Stimulated activated CD4-positive, alpha-beta T cell treated with anti-CD3 and anti-CD28 coated beads, Interleukin-4, amount 100 ng/mL, for 48 hours (primary cell): ENCODE measurements around the gene CTSO.
"Not testable (repeated sequence)": the region's sequence is repeated elsewhere in the genome, so short reads cannot be mapped to it uniquely, and the experiment has no call there.

Experiments
- DNase-seq, 2 donors: peaks; one replicate each; pipeline ENCODE4 v3.0.0-alpha.2; 2020; ENCODE audit warnings: low read depth in 2 of 2

The CTSO gene

DNA sequence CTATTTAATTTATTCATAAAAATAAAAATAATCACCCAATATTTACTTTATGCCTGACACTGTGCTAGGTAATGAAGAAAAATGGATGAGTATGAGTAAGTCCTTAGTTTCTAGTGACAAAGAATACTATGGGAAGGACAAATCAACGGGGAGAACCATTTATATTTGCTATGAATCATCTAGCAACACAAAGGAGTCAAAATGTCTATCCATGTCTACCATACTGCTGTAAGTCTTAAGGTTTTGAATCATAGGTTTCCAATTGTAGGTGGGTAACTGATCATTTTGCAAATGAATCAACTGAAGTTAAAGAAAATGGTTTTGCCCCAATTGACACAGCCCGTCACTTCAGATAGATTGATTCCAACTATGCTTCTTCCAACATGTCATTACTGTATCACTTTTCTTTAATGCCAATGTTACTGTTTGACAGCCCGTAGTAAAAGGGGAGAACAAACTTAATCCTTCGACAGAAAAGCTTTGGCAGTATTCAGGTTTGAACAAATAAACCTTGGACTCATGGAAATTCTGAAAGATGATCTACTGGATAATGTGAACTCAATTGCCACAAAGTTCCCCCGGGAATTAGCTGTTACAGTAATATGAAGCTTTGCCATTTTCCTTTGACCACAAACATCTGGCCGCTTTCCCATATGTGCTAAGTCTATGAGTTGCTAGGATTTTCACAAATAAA lies 47.0 kb downstream of the CTSO start:
- DNase-seq: no peak

DNA sequence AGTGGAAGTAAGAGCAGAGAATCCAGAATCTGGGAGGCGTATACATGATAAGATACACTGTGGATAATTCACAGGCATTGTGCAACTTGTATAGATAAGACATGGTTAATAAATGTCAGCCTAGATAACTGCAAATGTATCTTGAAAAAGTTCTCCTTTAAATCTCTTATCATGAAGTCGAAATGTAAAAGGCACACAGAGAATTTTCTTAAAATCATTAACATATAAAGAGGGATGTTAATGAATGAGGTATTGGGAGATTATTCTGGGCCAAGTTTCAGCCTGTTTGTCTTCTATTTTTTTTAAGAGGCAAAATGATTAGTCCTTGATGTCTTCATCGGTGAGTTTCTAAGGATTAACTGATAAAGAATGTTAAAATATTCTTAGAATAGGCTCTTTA lies 49.3 kb downstream of the CTSO start:
- DNase-seq: no peak

DNA sequence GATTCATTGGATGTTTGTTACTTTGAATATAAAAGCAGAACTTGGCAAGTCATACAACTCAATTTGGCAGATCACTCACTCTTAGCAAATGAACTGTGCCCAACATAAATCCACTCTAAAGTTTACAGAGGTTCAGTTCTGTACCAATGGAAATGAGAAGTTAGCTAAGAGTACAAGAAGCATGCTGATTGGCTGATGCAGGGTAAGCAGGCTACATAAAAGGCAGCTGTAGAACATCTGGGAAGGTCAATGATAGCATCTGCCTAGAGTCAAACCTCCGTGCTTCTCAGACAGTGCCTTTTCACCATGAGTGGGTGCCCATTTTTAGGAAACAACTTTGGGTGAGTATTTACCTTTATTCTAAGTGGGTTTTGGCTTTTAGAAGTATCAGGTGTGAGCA lies 50.2 kb downstream of the CTSO start, which contains the start of gene TDO2:
TSS of gene TDO2 (plus strand) at position 244 of the 400 bp plus-strand sequence. CDS start at position 307, 63 bp downstream.
- no peak for DNase-seq

DNA sequence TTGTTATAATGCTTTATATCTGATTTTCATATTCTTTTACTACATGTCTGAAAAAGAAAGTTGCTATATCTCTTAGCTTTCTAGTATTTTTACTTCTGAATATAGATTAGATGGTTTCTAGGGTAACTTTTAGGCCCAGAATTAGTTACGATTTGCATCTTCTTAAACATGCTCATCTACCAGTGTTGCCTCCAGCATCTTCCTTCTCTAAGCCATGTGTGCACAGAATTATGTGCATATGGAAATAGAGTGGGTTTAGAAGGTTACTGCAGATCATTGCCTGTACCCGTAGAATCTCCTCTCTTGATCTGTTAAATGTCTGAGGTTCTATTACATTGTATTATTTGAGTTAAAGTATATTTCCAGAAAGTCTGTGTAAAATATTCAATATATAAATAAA lies 52.7 kb downstream of the CTSO start:
- no peak for DNase-seq

DNA sequence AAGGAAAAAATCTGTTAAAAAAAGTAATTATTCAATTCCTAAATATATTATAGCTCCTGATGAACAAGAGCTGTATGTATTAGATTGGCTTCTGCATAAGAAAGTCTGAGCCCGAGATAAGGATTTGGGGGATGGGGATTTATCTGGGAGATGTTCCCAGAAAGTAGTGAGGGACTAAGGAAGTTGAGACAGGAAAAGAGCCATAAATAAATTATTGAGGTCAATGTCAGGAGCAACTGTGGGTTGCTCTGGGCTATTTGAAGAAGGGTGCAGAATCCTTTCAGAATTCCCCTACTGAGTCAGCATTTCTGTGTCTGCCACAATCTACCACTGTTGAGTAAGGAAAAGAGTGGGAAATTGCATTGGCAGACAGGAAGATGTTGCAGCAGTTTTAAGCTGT lies 53.3 kb downstream of the CTSO start:
- no peak for DNase-seq

DNA sequence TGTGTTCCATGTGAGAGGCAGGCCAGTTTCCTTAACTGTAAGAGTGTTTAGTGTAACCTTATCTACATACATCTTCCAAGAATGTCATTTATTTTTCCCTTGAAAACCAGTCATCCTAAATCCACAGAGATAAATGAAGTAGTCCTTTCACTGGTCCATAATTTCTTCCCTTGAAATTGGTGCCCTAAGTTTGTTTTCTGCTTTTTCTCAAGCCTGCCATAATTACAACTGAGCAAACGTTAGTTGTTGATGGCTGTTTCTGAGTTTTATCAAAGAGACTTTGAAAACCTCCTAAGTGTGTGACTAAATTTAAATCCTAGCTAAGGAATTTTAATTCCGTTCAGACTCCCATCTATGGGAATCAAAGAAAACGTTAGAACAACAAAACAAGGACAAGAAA lies 53.8 kb downstream of the CTSO start:
- no peak for DNase-seq

DNA sequence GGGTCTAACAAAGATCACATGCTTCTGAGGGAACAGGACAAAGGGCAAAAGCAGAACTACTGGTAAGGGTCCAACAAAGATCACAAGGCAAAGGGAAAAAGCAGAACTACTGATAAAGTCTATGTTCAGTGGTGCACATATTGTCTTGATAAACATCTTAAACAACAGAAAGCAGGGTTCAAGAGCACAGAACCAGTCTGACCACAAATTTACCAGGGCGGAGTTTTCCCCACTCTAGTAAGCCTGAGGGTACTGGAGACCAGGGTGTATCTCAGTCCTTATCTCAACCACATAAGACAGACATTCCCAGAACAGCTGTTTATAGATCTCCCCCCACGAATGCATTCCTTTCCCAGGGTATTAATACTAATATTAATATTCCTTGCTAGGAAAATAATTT lies 55.3 kb downstream of the CTSO start:
- not testable (repeated sequence) for DNase-seq

DNA sequence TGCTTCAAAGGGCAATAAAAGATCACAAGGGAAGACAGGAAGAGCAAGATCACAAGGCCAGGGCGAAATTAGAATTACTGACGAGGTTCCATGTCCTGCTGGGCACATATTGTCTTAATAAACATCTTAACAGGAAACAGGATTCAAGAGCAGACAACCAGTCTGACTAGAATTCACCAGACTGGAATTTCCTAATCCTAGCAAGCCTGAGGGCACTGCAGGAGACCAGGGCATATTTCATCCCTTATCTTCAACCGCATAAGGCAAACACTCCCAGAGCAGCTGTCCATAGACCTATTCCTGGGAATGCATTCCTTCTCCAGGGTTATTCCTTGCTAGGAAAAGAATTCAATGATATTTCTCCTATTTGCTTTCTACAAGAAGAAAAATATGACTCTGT lies 62.6 kb downstream of the CTSO start:
- DNase-seq: no peak

DNA sequence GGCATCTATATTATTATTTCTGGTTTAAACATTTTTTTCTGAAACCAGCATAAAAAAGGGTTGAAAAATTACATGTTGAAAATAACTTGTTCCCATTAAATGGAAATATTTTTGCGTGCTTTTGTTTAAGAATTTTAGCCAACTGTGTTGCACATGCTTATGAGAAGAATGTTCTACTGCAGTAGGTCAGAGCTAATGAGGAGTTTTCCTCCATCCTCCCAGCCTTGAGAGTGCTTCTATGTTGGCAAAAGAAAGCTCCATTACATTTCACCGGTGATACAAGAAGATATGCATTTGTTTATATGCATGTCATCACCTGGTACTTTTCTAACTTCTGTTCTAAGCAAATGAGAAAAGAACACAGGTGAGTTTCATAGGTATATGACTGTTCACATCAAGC lies 63.7 kb downstream of the CTSO start:
- DNase-seq: no peak

DNA sequence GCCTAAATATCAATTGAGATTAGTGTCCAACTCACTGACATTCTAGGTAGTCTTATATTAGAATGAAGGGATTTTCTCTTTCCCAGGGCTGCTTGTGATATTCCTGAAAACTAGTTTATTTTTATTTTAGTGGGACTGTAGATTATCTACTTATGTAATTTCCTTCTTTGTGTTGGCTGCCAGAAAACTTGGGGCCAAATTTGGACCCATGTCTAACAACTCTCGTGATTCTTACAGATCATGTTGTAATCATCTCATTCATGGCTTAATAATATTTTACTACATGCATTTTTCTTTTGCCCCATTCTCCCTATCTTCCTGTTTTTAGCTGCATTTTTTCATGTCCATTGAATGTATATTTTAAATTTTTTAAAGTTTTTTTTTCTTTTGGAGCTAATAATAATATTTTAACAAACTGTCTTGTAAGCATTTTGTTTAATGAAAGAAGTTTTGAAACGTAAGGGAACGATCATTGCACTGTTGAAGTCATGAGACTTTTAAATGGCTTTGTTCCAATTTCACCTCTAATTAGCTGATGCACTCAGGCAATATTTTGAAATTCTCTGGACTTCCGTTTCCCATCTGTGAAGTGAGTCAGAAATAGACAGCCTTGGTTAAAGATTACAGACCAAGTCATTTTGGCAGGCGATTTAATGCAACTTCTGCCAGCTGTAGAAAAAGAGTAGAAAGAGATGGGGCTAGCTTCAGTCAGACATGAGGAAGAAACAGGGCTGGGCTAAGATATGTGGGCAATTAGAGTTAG lies 64.5 kb downstream of the CTSO start:
- no peak for DNase-seq

DNA sequence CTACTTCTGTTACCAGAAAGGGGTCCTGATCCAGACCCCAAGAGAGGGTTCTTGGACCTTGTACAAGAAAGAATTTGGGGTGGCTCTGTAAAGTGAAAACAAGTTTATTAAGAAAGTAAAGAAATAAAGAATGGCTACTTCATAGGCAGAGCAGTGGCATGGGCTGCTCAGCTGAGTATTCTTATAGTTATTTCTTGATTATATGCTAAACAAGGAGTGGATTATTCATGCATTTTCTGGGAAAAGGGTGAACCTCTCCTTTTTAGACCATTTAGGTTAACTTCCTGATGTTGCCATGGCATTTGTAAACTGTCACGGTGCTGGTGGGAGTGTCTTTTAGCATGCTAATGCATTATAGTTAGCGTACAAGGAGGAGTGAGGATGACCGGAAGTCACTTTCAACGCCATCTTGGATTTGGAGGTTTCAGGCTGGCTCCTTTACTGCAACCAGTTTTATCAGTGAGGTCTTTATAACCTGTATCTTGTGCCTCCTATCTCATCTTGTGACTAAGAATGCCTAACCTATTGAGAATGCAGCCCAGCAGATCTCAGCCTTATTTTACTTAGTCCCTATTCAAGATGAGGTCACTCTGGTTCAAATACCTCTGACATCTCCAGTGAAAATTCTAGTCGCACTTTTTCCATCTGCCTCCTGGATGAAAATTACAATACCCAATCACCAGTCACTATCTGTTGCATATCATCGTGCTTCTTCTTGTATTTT lies 65.7 kb downstream of the CTSO start:
- DNase-seq: no peak

DNA sequence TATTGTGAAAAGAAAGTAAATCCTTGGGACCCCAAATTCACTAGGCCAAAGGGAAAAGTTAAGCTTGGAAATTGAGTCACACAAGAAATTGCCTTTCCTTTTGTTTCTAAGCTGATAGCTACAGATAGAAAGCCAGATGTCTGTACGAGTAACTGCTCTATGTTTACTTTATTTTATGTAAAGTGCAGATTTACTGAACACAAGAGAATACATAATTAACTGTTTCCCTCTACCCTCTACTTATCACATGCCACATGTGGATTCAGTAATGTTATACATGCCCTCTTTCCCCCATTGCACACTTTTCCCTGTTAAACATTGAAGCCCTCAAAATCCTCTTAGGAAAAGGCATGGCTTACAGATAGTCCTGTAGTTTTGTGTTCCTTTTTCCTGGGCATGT lies 66.6 kb downstream of the CTSO start:
- no peak for DNase-seq

DNA sequence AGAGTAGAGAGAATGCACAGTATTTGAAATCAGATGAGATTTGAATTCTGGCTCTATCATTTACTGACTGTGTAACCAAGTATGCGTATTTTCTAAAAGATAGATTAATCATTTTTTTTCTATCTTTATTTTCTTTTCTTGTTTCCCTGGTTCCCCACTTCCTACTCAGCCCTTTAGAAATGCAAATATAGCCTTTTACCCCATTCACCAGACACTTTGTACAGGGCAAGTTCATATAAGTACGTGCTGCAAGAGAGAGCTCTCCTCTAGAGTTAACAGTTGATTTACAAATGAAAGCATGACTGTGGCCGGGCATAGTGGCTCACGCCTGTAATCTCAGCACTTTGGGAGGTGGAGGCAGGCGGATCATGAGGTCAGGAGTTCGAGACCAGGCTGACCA lies 68.0 kb downstream of the CTSO start:
- DNase-seq: no peak

DNA sequence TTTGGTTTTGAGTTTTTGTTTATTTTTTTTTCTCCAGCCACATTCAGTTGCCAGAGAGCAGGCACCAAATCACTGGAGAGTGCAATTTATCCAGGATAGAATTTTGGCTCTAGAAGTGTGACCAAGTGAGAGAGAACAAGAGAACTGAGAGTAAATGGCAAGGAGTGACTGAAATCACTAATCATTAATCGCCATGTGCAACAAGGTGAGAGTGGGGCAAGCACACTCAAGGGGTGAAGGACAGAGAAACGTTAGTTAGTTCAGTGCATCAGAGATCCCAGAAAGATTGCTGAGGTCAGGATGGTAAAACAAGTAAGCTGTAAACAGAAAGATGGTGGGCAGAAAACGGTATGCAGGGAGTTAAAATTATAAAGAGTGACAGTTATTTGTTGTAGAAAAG lies 69.8 kb downstream of the CTSO start:
- no peak for DNase-seq

DNA sequence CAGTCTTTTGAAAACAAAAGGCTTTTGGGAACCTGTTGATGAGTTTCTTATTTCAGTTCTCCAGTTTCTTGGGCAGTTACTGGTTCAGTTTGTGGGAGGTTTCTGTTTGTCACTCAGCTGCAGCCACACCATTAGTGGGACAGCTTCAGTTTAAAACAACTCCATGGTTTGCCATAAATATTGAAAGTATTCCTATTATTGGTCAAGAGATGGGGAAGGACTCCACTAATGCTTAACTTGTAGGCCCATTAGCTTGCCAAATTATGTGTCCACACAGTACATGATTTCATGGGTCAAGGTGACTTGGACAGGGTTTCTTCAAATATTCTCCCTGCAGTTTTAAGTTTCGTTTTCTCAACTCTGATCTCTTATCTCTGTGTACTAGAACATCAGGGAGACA lies 72.1 kb downstream of the CTSO start:
- DNase-seq: no peak

DNA sequence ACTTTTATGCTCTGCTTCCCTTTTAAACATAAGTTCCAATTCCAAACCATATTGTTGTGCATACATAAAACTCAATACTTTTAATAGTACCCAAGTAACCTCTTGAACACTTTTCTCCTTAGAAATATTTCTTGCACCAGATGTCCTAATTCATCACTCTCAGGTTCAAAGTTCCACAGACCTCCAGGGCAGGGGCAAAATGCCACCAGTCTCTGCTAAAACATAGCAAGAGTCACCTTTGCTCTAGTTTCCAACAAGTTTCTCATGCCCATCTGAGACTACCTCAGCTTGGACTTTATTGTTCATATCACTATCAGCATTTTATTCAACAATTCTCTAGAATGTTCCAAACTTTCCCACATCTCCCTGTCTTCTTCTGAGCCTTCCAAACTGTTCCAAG lies 73.9 kb downstream of the CTSO start:
- DNase-seq: no peak

DNA sequence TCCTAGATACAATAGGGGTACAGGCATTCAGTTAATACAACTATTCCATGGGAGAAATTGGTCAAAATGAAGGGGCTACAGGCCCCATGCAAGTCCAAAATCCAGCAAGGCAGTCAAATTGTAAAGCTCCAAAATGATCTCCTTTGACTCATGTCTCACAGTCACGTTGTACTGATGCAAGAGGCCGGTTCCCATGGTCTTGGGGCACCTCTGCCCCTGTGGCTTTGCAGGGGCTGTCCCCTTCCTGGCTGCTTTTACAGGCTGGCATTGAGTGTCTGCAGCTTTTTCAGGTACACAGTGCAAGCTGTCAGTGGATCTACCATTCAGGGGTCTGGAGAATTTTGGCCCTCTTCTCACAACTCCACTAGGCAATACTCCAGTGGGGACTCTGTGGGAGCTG lies 75.1 kb downstream of the CTSO start:
- DNase-seq: no peak

DNA sequence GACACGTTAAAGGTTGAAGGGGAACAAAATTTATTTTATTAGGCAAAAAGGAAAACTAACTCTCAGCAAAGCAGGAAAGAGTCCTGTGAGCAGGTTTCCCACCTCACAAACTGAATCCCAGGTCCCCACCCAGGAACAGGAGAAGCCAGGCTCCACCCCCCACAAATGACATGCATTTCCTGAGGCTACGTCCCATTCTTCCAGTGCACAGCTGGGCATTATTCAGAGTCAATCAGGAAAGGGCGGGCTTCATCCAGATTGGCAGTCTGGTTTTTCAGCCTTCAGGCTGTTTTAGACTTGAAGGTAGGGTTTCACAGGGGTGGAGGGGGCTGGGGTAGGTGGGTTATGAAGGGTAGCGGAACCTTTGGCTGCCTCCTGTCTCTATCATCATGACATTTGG lies 75.7 kb downstream of the CTSO start:
- DNase-seq: no peak

DNA sequence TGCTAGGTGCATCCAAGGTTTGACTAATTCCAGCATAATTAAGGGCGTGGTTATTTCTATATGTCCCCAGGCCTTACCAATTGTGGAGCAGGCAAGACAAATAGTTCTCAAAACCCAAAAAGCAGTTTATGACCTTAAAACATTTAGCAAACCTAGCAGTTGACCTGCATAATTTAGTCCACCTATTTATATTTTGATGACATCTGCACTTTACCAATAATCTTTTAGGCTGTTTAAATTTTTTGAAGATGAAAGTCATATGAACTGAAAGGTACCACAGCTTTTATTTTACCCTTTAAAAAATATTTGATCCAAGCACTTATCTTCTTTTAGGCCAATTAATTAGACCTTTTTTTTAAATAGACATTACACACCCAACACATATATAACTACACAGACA lies 77.8 kb downstream of the CTSO start:
- no peak for DNase-seq
